SK-N-SH (cell line): ENCODE data around the gene L1TD1. TPM values are rescaled to one million over a fixed set of nuclear protein-coding genes. Genes with fewer than 3 reads are reported as not detected.
"Not testable (repeated sequence)": the region's sequence is repeated elsewhere in the genome, so short reads cannot be mapped to it uniquely, and the experiment has no call there.

Experiments
- CTCF ChIA-PET: fragments of 300-600, 350-600 bp; formaldehyde crosslinking; extraction: SDS; loops from one replicate; lab custom pipeline; 2021; lab: Yijun Ruan, JAX
- POLR2A ChIA-PET: fragments of 350-600 bp; sonication (Branson Sonifier 250); formaldehyde crosslinking; extraction: SDS; loops from one replicate; lab custom pipeline; 2020; ENCODE audit warnings: antibody characterized with exemption, inconsistent platforms; lab: Yijun Ruan, JAX
- DNase-seq: peaks from one replicate; pipeline ENCODE4 v3.0.0; 2012
- H2AFZ ChIP-seq: fragments of 200-600 bp; sonication (generic); 2 replicates; pipeline ENCODE4 v1.8.1; 2016; ENCODE audit warnings: antibody characterized with exemption, mild to moderate bottlenecking, low read depth
- H3F3A ChIP-seq: fragments of 200-600 bp; sonication (generic); replicated peaks from 2 replicates; pipeline ENCODE3; 2016; ENCODE audit warnings: antibody characterized with exemption, mild to moderate bottlenecking; ENCODE audit not compliant: insufficient read depth
- H3K27ac ChIP-seq, 2 experiments: fragments of 200-500 bp in 1 of 2; fragments of 200-600 bp in 1 of 2; sonication (Bioruptor generic) in 1 of 2; sonication (generic), shearing (Covaris generic) in 1 of 2; 2 replicates each; pipeline versions ENCODE4 v1.5.1 to v1.6.1; 2014 to 2016; ENCODE audit warnings: low read depth in 2 of 2, inconsistent platforms in 1 of 2, low read length in 1 of 2, mild to moderate bottlenecking in 1 of 2, mixed read lengths in 1 of 2
- H3K27me3 ChIP-seq: fragments of 200-600 bp; sonication (generic), shearing (Covaris generic); 2 replicates; pipeline ENCODE4 v1.6.1; 2016; ENCODE audit warnings: mixed run types; ENCODE audit not compliant: insufficient read depth
- H3K36me3 ChIP-seq, 2 experiments: fragments of 200-500 bp in 1 of 2; fragments of 200-600 bp in 1 of 2; sonication (Bioruptor generic) in 1 of 2; sonication (generic) in 1 of 2; replicated peaks in 1 of 2; 2 replicates each; pipeline versions ENCODE3 to v1.5.1; 2014 to 2016; ENCODE audit warnings: low read length in 1 of 2, mild to moderate bottlenecking in 1 of 2; ENCODE audit not compliant: insufficient read depth in 2 of 2, control insufficient read depth in 1 of 2
- H3K4me1 ChIP-seq, 2 experiments: fragments of 200-500 bp in 1 of 2; fragments of 200-600 bp in 1 of 2; sonication (Bioruptor generic) in 1 of 2; sonication (generic), shearing (Covaris generic) in 1 of 2; 2 replicates each; pipeline versions ENCODE4 v1.5.1 to v1.6.1; 2014 to 2016; ENCODE audit warnings: low read depth in 1 of 2, low read length in 1 of 2, mixed run types in 1 of 2; ENCODE audit not compliant: insufficient read depth in 2 of 2, control insufficient read depth in 1 of 2
- H3K4me2 ChIP-seq: fragments of 200-600 bp; sonication (generic), shearing (Covaris generic); 2 replicates; pipeline ENCODE4 v1.6.1; 2017; ENCODE audit warnings: mixed run types
- H3K4me3 ChIP-seq, 2 experiments: fragments of 200-500 bp in 1 of 2; fragments of 200-600 bp in 1 of 2; sonication (Bioruptor generic) in 1 of 2; sonication (generic), shearing (Covaris generic) in 1 of 2; 2 replicates each; pipeline versions ENCODE4 v1.5.1 to v1.8.1; 2014 to 2016; ENCODE audit warnings: low read depth in 2 of 2, inconsistent platforms in 1 of 2, low read length in 1 of 2, mild to moderate bottlenecking in 1 of 2, mixed read lengths in 1 of 2, moderate library complexity in 1 of 2
- H3K79me2 ChIP-seq: fragments of 200-600 bp; sonication (generic); 2 replicates; pipeline ENCODE4 v1.8.1; 2017; ENCODE audit warnings: mild to moderate bottlenecking; ENCODE audit not compliant: insufficient read depth
- H3K9ac ChIP-seq: fragments of 200-600 bp; sonication (generic); 2 replicates; pipeline ENCODE4 v1.6.1; 2017; ENCODE audit warnings: mixed run types
- H3K9me2 ChIP-seq: fragments of 200-600 bp; sonication (generic); 2 replicates; pipeline ENCODE4 v1.6.1; 2017; ENCODE audit warnings: mixed run types
- H3K9me3 ChIP-seq: fragments of 200-600 bp; sonication (generic); 2 replicates; pipeline ENCODE4 v1.6.1; 2017; ENCODE audit warnings: mixed run types, mild to moderate bottlenecking, moderate library complexity
- H4K20me1 ChIP-seq: fragments of 200-600 bp; sonication (generic); 2 replicates; pipeline ENCODE4 v1.6.1; 2017; ENCODE audit warnings: mild to moderate bottlenecking, mixed run types; ENCODE audit not compliant: insufficient read depth
- CTCF ChIP-seq: fragments of 200-600 bp; sonication (generic); IDR thresholded peaks from 2 replicates; pipeline ENCODE4 v1.6.1; 2017; ENCODE audit warnings: antibody characterized with exemption, mild to moderate bottlenecking, moderate library complexity
- EP300 ChIP-seq, 2 experiments: IDR thresholded peaks; 2 replicates each; pipeline versions ENCODE4 v1.4.0 to v1.6.1; 2012; ENCODE audit warnings: borderline replicate concordance in 1 of 2, low read depth in 1 of 2, low read length in 1 of 2
- FOSL2 ChIP-seq: IDR thresholded peaks from 2 replicates; pipeline ENCODE4 v1.4.0; 2012; ENCODE audit warnings: low read depth, mild to moderate bottlenecking, moderate library complexity, borderline replicate concordance
- FOXJ3 ChIP-seq: sonication (generic); formaldehyde crosslinking; IDR thresholded peaks from 2 replicates; pipeline ENCODE4 v1.5.1; 2020; ENCODE audit warnings: mild to moderate bottlenecking, missing genetic modification reagents
- FOXM1 ChIP-seq: IDR thresholded peaks from 2 replicates; pipeline ENCODE4 v1.4.0; 2012; ENCODE audit warnings: low read depth, mild to moderate bottlenecking
- GATA2 ChIP-seq: sonication (generic); formaldehyde crosslinking; IDR thresholded peaks from 2 replicates; pipeline ENCODE4 v1.5.0; 2020; ENCODE audit warnings: mild to moderate bottlenecking, missing genetic modification reagents
- MEF2A ChIP-seq: IDR thresholded peaks from 2 replicates; pipeline ENCODE4 v1.4.0; 2012; ENCODE audit warnings: low read depth, borderline replicate concordance
- NRF1 ChIP-seq: IDR thresholded peaks from 2 replicates; pipeline ENCODE4 v1.6.1; 2012; ENCODE audit warnings: low read depth, mild to moderate bottlenecking, low read length
- PBX3 ChIP-seq: IDR thresholded peaks from 2 replicates; pipeline ENCODE4; 2012
- POLR2AphosphoS5 ChIP-seq: IDR thresholded peaks from 2 replicates; pipeline ENCODE4 v1.6.1; 2012; ENCODE audit warnings: low read depth, low read length
- RAD21 ChIP-seq: IDR thresholded peaks from 2 replicates; pipeline ENCODE4 v1.6.1; 2012; ENCODE audit warnings: mild to moderate bottlenecking, low read length
- RFX5 ChIP-seq: IDR thresholded peaks from 2 replicates; pipeline ENCODE4 v1.6.1; 2012; ENCODE audit warnings: mild to moderate bottlenecking, improper control_type of control experiment, low read length
- SMC3 ChIP-seq: IDR thresholded peaks from 2 replicates; pipeline ENCODE4 v1.6.1; 2012; ENCODE audit warnings: low read depth, low read length, improper control_type of control experiment
- USF1 ChIP-seq: IDR thresholded peaks from 2 replicates; pipeline ENCODE4 v1.4.0; 2012; ENCODE audit warnings: low read depth, borderline replicate concordance
- USF2 ChIP-seq: fragments of 150-350 bp; IDR thresholded peaks from 2 replicates; pipeline ENCODE4 v1.6.1; 2017; ENCODE audit warnings: antibody characterized with exemption, low read length, low read depth, borderline replicate concordance
- WGBS: methylation state at CpG from one replicate; pipeline ENCODE4 v1.1.6; 2017; ENCODE audit warnings: low lambda C conversion rate; 5-methylcytosine and 5-hydroxymethylcytosine counted together
- polyA plus RNA-seq, 3 experiments: library from polyadenylated mRNA; depleted of rRNA; stranded (reverse); fragments of >200 nt; gene quantifications; 2 replicates each; pipeline ENCODE4 v1.2.3, GENCODE V29; 2012

Gene L1TD1
- polyA plus RNA-seq, 1 of the 3 experiments (the other 2 are of a cell fraction), result not detected

GRCh38 chr1:62161711-62162110 is 32.9 kb upstream of the L1TD1 start:
- TF ChIP-seq FOXM1 (no peak), PBX3 (no peak), FOXJ3 (CRISPR knock-in tag) (no peak), RFX5 (no peak)
- H3K9me3 ChIP-seq, result no peaks in the 10 kb centered on the region
- no peaks in the 10 kb centered on the region for H3K36me3 ChIP-seq
- no peak overlapping the region for H2AFZ ChIP-seq
- H3K4me3 ChIP-seq, result no peak overlapping the region
- H3K4me1 ChIP-seq, result no peaks in the 10 kb centered on the region
- no peak overlapping the region for H3K4me2 ChIP-seq
- 93% methylated on average over 1 of the region's 1 CpG for WGBS
- no peaks in the 10 kb centered on the region for H4K20me1 ChIP-seq
- no peaks in the 10 kb centered on the region for H3K9me2 ChIP-seq
- ChIA-PET CTCF (no interaction called here), POLR2A (no interaction called here)
- H3K9ac ChIP-seq, result no peak overlapping the region
- no peak for DNase-seq
- H3K27me3 ChIP-seq, result no peaks in the 10 kb centered on the region
- H3K27ac ChIP-seq, result no peak overlapping the region
- H3F3A ChIP-seq, result no peaks in the 10 kb centered on the region
- H3K79me2 ChIP-seq, result no peaks in the 10 kb centered on the region

GRCh38 chr1:62170380-62170779 is 24.3 kb upstream of the L1TD1 start:
- H3K27me3 ChIP-seq, H3K36me3 ChIP-seq, H4K20me1 ChIP-seq, POLR2A ChIA-PET, H3K4me1 ChIP-seq, H2AFZ ChIP-seq, H3K4me3 ChIP-seq, H3K79me2 ChIP-seq, H3F3A ChIP-seq, H3K9ac ChIP-seq, H3K9me2 ChIP-seq, H3K9me3 ChIP-seq, H3K27ac ChIP-seq, H3K4me2 ChIP-seq, CTCF ChIA-PET, DNase-seq: not testable (repeated sequence)
- 69% methylated on average over 10 of the region's 10 CpGs for WGBS

- CTCF ChIA-PET, result interaction anchor here (0.6 to 5.3 kb wide), 74 partner anchors 9 to 572 kb away, joined by 3 to 186 read pairs (median 4); partner anchors contain the start of gene USP1
- Histone ChIP-seq H3K4me3 (peak overlapping the region in 1 of 2 experiments; percentile 7; a peak in 1 of 4 replicates), H3K4me1 (no peaks in the 10 kb centered on the region; a peak in 1 of 4 replicates), H3K9me2 (no peaks in the 10 kb centered on the region), H2AFZ (no peak overlapping the region), H3K27me3 (no peaks in the 10 kb centered on the region), H3K27ac (no peak overlapping the region), H3K4me2 (no peak overlapping the region), H3K36me3 (no peaks in the 10 kb centered on the region), H3K79me2 (no peaks in the 10 kb centered on the region), H3K9ac (no peak overlapping the region), H4K20me1 (no peaks in the 10 kb centered on the region), H3K9me3 (no peaks in the 10 kb centered on the region), H3F3A (no peaks in the 10 kb centered on the region)
- TF ChIP-seq POLR2AphosphoS5, result no peak
- peak; percentile 90 for TF ChIP-seq SMC3
- no peak for TF ChIP-seq FOSL2
- no peak for TF ChIP-seq MEF2A
- TF ChIP-seq USF1, result no peak
- 0 out of 2 replicates have a peak, but pooled peaks have one; percentile 22 for TF ChIP-seq NRF1
- TF ChIP-seq USF2, result no peak
- TF ChIP-seq RAD21, result peak; percentile 95
- TF ChIP-seq EP300 (IDR thresholded peaks at IDR 0.05; ENCODE audit: borderline replicate concordance in 1 of 2, low read depth in 1 of 2, low read length in 1 of 2), result no peak
- peak; percentile 88 for TF ChIP-seq CTCF
- peak; percentile 49 for TF ChIP-seq GATA2 (CRISPR knock-in tag)
- peak; percentile 51 for DNase-seq
- POLR2A ChIA-PET, result interaction anchor here (0.7 to 1.5 kb wide), 3 partner anchors 232 to 262 kb away, joined by 3 to 4 read pairs (median 4); no protein-coding TSS in a partner anchor
- WGBS, result 39% methylated on average over 9 of the region's 9 CpGs
Measured at GRCh38 chr1:62175568-62176179, 19.0 kb upstream of the L1TD1 start.
